HG03521 (cell line): Measurements from ENCODE around the gene KLHDC4.

Experiments used
- ATAC-seq: cut with Tn5 transposase; IDR thresholded peaks from one replicate; pipeline ENCODE4 v1.9.1; 2021; ENCODE audit warnings: mild to moderate bottlenecking, moderate library complexity; ENCODE audit not compliant: unreplicated experiment

KLHDC4 gene

DNA sequence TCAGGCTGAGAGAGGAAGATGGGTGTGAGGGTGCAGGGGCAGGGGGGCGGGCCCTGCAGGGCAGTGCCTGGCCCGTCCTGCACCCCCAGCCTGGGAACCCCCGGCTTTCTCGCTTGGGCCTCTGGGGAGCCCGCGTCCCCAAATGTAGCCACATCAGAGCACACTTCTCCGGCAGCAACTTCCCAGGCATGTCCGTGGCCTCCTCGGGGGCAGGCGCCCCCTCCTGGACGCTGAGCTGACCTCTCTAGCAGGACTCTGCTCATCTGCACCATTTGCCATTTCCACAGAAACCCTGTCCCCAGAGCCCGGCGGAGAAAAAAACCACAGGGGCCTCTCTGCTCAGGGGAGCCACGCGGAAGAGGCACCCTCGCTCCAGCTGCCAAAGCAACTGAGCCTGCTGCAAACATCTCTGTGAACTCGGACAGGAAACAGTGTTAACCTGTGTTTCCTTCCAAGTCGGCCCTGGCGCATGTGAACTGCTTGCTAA lies 63.4 kb downstream of the KLHDC4 start:
- no peak for ATAC-seq

DNA sequence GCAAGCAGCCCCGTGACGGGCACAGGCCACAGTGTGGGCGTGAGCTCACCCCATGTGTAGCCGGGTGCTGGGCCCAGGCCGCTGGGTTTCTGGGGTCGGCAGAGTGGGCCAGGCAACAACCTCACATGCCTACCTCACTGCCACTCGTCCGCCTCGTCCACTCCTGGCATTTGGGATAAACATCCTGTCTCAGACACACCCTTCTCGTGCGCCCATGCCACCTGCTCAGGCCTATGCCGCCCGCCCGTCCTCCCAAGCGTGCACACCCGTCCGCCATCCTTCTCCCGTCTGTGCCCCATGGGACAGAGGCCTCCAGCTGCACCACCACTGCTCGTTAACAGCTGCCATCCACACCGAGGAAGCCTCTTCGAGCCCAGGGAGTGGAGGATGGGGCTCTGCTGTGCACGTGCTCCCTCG lies 64.3 kb downstream of the KLHDC4 start:
- no peak for ATAC-seq

DNA sequence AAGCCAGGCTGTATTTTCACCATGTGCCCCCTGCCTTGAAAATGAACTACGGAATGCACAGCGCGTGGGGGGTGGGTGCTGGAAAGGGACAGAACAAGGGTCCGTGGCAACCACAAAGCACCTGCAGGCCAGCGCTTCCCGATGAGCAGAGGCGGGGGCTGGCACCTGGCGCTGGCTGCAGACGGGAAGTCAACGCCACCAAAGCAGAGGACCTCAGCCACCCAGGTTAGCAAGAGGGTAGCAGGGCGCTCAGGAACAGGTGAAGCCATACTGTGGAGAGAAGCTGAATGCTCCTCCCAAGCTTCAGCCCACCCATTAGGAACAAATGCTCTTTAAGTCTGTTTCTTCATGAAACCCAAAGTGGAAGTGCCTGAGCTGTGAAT lies 64.7 kb downstream of the KLHDC4 start:
- no peak for ATAC-seq

DNA sequence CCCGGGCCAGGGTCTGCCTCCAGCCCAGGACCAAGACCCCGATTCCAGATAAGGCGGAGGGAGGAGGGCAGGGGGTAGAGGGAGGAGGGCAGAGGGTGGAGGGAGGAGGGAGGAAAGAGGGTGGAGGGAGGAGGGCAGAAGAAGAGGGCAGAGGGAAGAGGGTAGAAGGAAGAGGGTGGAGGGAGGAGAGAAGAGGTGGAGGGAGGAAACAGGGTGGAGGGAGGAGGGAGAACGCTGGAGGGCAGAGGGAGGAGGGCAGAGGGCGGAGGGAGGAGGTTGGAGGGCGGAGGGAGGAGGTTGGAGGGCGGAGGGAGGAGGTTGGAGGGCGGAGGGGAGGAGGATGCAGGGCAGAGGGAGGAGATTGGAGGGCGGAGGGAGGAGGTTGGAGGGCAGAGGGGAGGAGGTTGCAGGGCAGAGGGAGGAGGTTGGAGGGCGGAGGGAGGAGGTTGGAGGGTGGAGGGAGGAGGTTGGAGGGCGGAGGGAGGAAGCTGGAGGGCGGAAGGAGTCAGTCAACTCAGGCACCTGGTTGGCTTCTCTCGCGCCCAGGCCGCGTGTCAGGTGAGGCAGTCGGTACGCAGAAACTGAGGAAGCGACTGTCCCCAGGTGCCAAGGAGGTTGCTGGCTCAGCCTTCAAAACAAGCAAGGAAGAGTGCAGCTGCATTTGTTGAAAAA lies 65.2 kb downstream of the KLHDC4 start:
- ATAC-seq = no peak

DNA sequence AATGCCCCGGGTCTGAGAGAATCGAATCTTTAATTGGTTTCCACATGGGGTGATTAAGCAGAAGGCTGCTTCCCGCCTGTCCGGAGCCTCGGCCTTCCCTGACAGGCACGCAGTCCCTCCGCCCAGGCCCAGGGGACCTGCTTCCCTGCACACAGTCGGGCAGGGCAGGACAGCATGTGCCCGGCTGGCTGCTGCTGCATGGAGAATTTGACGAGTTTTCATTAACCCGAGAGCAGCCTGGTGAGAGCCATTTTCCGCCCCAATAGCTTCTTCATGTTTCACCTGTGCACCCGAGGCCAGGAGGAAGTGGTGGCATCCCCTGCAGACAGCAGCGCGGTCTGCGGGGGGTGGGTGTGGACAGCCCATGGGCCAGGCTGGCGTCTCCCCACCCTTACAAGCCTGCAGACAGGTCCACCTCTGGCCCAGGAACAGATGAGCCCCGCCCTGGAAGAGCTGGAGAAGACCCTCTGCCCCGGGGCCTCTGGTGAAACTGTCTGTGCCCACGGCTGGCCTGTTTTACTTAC lies 67.0 kb downstream of the KLHDC4 start:
- no peak for ATAC-seq

DNA sequence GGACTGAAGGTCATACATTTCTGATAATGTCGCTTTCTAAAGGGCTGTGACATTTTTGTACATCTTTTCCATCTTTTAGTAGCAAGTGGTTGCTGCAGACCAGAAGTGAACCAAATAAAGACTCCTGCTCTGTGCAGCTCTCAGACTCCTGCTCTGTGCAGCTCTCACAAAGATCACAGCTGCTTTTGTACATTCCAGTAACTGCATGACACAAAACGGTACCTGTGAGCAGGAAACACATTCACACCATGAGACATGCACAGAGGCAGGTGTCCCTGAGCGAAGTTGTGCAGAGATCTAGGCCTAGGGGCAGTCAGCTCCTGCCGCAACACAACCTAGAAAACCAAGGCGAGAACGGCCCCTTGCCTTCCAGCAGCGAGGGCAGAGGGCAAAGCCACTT lies 67.5 kb downstream of the KLHDC4 start:
- ATAC-seq = no peak

DNA sequence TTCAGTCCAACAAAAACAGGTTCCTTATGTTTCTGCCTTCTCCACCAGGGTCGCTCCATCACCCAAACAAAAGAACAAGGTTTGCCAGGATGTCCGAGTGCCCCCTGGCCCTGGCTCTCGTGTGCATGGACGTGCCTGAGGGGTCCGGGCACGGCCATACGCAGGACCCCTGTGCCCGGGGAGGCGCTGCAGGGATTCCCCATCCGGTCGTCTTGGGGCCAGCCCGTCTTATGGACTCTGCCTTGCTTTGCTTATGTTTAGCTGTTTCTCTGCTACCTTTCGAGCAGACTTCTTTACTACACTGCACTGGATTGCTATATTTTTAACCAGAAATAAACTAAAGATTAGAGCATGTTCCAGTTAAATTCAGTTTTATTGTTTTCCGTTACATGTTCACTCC lies 68.0 kb downstream of the KLHDC4 start:
- no peak for ATAC-seq

DNA sequence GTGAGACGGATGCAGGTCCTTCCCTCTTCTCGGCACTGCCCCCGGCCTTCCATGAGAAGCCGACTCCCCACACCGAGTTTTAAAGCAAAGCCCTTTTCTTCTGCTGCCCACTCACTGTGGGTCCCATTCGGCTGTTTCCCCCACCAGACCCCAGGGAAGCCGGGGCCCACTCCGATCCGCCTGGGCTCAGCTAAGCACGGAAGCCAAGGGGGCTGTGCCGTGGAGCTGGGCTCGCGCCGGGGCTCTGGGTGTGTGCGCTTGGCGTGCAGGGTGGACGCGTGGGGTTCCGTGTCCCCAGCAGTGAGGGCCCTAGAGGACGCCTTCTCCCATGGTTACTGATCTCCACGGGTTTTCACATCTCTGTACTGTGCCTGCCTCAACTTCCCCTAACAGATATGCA lies 68.5 kb downstream of the KLHDC4 start:
- ATAC-seq = no peak

DNA sequence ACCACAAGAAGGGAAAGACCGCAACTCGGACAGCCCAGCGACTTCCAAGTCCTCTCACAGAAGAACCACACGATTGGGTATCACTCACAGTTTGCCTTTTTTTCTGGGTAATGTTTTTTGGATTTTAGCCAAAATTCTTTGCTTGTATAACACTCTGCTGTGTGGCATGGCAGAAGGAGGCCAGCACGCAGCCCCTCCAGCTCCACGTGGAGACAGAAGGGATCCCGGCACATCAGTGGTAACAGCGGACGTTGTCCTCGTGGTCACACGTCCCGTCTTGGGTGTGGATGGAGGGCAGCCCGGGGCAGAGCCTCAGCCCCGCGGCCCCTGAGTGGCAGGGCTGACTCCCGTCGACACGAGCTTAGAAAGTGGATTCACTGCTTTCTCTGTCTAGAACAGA lies 69.1 kb downstream of the KLHDC4 start:
- ATAC-seq = no peak

DNA sequence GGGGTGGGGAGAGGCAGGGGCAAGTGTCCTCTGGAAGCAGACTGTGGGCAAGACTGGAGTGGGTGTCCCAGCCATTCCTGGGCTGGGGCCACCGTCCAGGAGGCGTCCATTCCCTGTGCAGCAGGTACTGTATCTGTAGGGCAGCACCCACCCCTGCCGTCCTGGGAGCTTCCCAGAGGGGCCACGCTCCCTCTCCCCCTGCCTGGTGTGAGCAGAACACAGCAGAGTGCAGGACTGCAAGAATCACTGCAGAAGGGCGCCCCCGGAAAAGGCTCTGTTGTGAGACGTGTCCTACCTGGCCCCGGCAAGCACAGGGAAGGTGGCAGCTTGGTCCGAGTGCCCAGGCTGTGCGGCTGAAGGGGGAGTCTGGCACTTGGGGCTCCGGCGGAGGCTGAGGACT lies 70.3 kb downstream of the KLHDC4 start:
- ATAC-seq = no peak

DNA sequence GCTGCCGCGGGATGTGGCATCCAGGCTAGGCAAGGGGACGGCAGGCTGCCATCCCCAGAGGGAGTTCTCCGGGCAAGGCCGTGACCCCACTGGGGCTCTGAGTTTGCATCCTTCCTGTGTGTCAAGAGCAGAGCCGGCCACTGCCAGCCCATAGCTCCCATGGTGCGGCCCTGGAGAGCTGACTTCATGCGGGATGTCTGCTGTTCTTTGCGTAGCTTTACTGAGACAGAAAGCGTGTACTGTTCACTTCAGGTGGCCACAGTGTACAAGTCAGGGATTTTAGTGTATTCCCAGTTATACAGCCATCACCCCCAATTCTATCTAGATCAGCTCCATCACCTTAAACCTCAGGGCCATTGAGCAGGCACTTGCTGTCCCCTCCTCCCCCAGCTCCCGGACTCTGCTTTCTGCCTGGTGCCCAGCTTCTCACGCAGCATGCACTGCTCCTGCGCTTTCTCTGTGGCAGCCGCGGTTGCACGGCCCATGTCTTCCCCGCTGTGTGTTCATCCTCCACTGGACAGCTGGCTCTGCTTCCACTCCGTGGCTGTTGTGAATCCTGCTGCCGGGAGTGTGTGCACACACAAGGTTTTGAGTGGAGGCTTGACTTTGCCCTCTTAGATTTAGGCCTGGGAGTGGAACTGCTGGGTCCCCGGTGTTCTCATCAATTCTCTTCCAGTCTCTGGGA lies 71.2 kb downstream of the KLHDC4 start:
- ATAC-seq = no peak

DNA sequence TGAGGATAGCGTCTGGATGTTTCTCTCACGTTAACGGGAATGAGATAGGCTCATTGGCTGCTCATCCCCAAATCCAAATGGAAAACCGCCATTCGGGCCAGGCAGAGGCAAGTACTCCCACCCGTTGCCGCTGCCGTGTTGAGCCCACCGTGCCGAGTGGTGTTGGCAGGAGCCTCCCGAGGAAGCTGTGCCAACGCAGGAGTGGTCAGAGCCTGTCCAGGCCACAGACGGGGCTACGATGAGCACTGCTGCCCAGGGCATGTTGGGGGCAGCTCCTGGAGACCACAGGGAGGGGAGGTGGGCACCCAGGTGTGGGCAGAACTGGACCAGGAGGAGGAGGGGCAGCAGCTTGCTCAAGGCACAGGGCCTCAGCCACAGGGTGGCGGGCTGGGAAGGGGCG lies 72.0 kb downstream of the KLHDC4 start:
- no peak for ATAC-seq

DNA sequence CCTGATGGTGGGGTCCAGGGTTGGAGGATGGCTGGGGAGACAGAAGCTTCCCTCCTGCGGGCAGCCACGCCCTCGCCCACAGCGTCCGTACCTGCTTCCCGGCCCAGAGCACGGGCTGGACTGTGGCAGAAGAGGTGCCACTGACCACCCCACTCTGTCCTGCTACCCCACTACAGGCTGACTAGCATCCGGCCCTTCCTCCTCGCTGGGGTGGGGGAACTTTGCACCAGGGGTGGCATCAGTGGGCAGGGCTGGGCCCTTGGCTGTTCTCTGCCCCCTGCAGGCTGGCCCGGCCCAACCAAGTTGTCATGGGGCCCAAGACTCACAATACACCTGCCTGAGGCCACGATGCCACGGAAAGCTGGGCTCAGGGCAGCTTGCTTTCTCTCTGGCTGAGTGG lies 73.0 kb downstream of the KLHDC4 start:
- ATAC-seq = no peak

DNA sequence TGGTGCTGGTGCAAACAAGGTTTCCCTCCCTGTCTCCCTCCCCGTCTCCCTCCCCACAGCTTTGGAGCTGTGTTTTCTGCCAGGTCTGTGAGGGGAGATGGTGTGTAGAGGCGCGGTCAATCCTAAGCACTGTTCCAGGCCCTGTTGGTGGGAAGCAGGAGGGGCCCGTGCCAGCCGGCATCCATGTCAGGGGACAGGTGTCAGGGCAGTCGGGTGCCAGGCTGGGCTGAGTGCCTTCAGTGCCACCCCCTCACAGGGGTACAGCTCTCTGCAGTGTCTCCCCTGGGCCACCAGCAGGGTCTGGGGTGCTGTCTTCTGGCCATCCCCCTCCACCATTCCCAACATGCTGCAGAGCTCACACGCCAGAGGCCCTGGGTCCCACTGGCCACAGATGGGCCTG lies 73.6 kb downstream of the KLHDC4 start:
- ATAC-seq = no peak

DNA sequence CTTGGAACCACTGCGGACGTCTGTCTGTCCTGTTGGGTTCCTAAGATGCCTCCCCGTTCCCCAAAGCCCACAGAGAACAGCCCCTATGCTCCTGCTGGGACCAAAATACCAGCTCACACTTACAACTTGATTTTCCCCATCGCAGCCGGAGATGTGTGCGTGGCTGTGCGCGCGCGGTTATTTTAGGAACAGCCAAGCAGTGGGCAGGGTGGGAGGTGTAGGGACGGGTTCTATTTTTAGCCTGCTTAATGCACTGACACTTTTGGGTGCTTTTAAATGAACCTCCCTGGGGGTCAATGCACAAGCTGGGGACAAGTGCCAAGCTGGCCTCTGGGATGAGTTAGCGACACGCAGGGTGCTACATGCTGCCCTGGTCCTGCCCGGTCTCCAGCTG lies 74.1 kb downstream of the KLHDC4 start:
- no peak for ATAC-seq

DNA sequence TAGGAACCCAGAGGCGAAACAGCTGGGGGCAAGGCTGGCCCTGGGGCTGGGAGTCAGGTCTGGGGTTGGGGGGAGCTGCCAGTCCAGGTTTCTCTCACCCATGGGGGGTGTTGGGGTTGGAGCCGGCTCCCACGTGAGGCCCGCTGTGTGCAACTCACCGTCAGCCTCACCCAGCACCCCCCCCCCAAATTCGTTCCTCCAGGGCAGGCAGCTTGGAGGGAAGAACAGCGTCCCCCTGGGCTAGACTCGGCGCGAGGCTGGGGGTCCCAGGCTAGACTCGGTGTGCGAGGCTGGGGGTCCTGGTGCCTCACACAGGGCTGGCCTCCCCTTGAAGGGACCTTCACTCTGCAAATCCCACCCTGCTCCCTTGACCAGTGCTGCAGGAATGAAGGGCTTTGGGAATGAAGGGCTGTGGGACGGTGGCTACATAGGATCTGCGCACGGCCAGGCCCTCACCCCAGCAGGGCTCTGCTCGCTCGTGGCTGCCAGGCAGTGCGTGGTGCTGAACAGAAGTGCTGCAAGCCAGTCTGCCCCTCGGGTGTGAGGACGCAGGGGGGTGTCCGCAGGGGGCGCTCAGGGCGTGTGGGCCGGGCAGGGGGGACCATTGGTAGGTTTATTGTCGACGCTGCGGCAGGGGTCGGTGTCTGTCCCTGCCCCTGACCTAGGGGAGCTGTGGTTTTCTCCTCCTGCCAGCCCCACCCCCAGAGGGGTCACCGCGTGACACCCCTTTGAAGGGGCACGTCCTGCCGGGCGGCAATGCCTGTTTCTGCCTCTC lies 74.7 kb downstream of the KLHDC4 start:
- ATAC-seq = no peak

DNA sequence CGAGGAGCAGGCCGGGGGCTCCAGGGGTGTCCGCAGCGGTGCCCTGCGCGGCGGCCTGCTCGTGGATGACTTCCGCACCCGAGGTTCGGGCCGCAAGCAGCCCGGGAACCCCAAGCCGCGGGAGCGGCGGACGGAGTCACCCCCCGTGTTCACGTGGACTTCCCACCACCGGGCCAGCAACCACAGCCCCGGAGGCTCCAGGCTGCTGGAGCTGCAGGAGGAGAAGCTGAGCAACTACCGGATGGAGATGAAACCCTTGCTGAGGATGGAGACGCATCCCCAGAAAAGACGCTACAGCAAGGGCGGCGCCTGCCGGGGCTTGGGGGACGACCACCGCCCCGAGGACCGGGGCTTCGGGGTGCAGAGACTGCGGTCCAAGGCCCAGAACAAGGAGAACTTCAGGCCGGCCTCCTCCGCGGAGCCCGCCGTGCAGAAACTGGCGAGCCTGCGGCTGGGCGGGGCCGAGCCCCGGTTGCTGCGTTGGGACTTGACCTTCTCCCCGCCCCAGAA lies 75.8 kb downstream of the KLHDC4 start:
- ATAC-seq = no peak

DNA sequence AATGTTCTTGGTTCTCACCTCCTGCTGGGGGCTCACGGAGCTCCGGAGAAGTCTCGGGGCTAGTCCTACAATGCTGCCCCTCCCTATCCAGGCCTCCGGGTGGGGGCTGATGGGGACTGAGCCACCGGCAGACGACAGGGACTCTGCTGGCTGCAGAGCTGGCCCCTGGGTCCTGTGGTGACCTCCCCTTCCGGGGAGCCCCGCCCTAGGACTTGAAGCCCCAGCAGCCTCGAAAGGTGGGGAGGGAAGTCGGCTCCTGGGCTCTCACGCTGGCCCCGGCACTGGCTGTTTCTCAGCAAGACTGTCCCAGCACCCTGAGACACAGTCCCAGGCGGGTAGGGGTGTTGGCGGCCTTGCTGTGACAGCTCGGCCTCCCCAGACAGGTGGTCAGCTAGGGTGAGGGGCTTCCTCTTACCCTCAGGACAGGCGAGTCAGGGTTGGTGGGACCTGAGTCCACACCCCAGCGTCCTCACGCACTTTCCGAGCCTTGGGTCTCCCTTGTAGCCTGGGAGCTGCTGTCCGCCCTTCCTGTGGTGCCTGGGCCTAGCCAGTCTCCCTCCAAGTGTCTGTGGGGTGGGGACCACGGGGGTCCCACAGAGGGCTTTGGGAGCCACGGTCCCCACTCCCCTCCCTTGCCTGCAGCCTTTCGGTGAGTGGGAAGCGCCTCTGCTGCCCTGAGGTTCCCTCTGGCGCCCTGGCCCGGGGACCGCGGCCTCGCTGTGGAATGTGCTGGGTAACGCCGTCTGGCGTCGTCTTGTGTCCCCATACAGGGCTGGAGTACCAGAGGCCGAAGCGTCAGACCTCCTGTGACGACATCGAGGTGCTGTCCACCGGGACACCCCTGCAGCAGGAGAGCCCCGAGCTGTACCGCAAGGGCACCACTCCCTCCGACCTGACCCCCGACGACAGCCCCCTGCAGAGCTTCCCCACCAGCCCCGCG lies 76.6 kb downstream of the KLHDC4 start:
- ATAC-seq = no peak

DNA sequence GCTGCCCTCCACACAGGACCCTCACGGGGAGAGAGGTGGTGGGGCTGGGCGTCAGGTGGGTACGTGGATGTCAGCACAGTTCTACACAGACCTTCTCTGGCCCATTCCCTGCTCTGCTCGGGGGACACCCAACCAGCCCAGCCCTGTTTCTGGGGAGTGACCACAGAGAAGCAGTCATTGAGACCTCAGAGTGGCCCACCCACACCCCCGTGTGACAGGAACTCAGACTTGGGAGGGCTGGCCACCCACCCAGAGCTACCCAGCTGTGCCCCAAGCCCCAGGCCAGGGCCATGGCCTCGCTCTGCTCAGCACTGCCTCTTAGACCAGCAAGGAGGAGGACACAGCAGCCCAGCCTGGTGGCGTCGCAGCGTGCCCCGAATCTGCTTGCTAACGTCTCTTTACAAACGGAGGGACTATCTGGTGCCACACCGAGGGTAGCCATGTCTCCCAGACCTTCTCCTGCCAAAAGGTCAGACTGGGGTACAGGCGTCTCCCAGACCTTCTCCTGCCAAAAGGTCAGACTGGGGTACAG lies 77.7 kb downstream of the KLHDC4 start:
- no peak for ATAC-seq
